Esophagus muscularis mucosa (tissue), 4 donors: ENCODE data around the gene STMN3. TPM values are rescaled to one million over a fixed set of nuclear protein-coding genes. Genes with fewer than 3 reads are reported as not detected.

Source experiments
- DNase-seq: peaks from one replicate; pipeline ENCODE4 v3.0.0-alpha.2; 2017; ENCODE audit errors: extremely low spot score
- H3K27ac ChIP-seq, 4 donors: fragments of 200-600 bp; sonication (generic); replicated peaks in 1 of 4; 1 replicate in 3 of 4; 2 replicates in 1 of 4; pipeline ENCODE4 v1.5.1; 2016 to 2019; ENCODE audit warnings: mild to moderate bottlenecking in 1 of 4
- H3K27me3 ChIP-seq, 4 donors: fragments of 200-600 bp; sonication (generic); one replicate each; pipeline versions ENCODE4 v1.5.1 to v1.6.0; 2016 to 2019
- H3K36me3 ChIP-seq, 4 donors: fragments of 200-600 bp; sonication (generic); one replicate each; pipeline ENCODE4 v1.5.1; 2016 to 2019
- H3K4me1 ChIP-seq, 4 donors: fragments of 200-600 bp; sonication (generic); one replicate each; pipeline ENCODE4 v1.5.1; 2016 to 2019
- H3K4me3 ChIP-seq, 4 donors: fragments of 200-600 bp; sonication (generic); 1 replicate in 2 of 4; 2 replicates in 2 of 4; pipeline ENCODE4 v1.5.1; 2016 to 2019; ENCODE audit warnings: mild to moderate bottlenecking in 4 of 4, moderate library complexity in 1 of 4
- H3K9me3 ChIP-seq, 4 donors: fragments of 200-600 bp; sonication (generic); 1 replicate in 3 of 4; 2 replicates in 1 of 4; pipeline ENCODE4 v1.5.1; 2016 to 2019
- EP300 ChIP-seq: sonication (generic); formaldehyde crosslinking; IDR thresholded peaks from one replicate; pipeline ENCODE4 v1.6.1; 2017; ENCODE audit warnings: antibody characterized with exemption
- POLR2A ChIP-seq: fragments of 450-650 bp; IDR thresholded peaks from one replicate; pipeline ENCODE4 v1.6.1; 2017; ENCODE audit warnings: antibody characterized with exemption, moderate library complexity, mild to moderate bottlenecking, low read depth
- POLR2AphosphoS5 ChIP-seq, 2 donors: sonication (generic); formaldehyde crosslinking; IDR thresholded peaks; one replicate each; pipeline ENCODE4 v1.6.1; 2017; ENCODE audit warnings: antibody characterized with exemption in 2 of 2
- WGBS: methylation state at CpG from one replicate; pipeline ENCODE4 v1.1.5; 2018; 5-methylcytosine and 5-hydroxymethylcytosine counted together
- intact Hi-C: fragments of 100-400 bp; cut with DNase I; formaldehyde crosslinking; loops from one replicate; pipeline ENCODE4 v1.15.1; 2023
- total RNA-seq, 4 donors: library from RNA; depleted of rRNA; stranded (reverse); fragments of >200 nt; gene quantifications; one replicate each; pipeline versions ENCODE4 v1.1.0 to v1.2.1, GENCODE V29; 2016
- TF ChIP-seq, protein P1 (sequence below), 3 experiments: fragments of 200-600 bp in 2 of 3; fragments of 450-650 bp in 1 of 3; sonication (generic) in 2 of 3; IDR thresholded peaks; one replicate each; pipeline ENCODE4 v1.5.1; 2017 to 2019; ENCODE audit warnings: antibody characterized with exemption in 3 of 3, mild to moderate bottlenecking in 2 of 3, moderate library complexity in 1 of 3

The STMN3 gene
- total RNA-seq, 4 donors from 2014 or later: 13.3 to 47.4 (median 28.9) TPM

DNA sequence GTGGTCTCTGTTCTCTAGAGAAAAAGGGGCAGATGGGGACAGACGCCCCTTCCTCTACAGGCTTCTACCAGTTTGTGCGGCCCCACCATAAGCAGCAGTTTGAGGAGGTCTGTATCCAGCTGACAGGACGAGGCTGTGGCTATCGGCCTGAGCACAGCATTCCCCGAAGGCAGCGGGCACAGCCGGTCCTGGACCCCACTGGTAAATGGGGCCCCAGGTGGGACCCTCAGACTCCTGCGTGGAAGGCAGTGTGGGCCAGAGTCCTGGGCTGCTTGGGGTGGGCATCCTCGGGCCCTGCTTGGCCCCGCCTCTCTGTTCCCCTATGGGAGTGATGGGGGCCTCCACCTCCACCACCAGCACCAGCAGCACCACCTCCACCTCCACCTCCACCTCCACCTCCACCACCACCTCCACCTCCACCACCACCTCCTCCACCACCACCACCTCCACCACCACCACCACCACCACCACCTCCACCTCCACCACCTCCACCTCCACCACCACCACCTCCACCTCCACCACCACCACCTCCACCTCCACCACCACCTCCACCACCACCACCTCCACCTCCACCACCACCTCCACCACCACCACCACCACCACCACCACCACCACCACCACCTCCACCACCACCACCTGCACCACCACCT, 40.0 kb upstream of the STMN3 start:
- intact Hi-C loops: no loop called here
- no peak overlapping the region for H3K27ac ChIP-seq
- DNase-seq: no peak
- peaks cover 7 to 57% (median 32%) of the 10 kb centered on the region in 4 donors for H3K36me3 ChIP-seq
- no peak for TF ChIP-seq POLR2AphosphoS5 (IDR thresholded peaks at IDR 0.05)
- no peak for TF ChIP-seq POLR2A
- no peak for TF ChIP-seq EP300
- TF ChIP-seq, protein P1, sequence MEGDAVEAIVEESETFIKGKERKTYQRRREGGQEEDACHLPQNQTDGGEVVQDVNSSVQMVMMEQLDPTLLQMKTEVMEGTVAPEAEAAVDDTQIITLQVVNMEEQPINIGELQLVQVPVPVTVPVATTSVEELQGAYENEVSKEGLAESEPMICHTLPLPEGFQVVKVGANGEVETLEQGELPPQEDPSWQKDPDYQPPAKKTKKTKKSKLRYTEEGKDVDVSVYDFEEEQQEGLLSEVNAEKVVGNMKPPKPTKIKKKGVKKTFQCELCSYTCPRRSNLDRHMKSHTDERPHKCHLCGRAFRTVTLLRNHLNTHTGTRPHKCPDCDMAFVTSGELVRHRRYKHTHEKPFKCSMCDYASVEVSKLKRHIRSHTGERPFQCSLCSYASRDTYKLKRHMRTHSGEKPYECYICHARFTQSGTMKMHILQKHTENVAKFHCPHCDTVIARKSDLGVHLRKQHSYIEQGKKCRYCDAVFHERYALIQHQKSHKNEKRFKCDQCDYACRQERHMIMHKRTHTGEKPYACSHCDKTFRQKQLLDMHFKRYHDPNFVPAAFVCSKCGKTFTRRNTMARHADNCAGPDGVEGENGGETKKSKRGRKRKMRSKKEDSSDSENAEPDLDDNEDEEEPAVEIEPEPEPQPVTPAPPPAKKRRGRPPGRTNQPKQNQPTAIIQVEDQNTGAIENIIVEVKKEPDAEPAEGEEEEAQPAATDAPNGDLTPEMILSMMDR (IDR thresholded peaks at IDR 0.05): no peak
- peaks cover 43 to 66% (median 60%) of the 10 kb centered on the region in 4 donors for H3K4me1 ChIP-seq
- H3K9me3 ChIP-seq: no peaks in the 10 kb centered on the region
- H3K4me3 ChIP-seq: no peak overlapping the region
- no peaks in the 10 kb centered on the region for H3K27me3 ChIP-seq
- WGBS: 93% methylated on average over 5 of the region's 10 CpGs

DNA sequence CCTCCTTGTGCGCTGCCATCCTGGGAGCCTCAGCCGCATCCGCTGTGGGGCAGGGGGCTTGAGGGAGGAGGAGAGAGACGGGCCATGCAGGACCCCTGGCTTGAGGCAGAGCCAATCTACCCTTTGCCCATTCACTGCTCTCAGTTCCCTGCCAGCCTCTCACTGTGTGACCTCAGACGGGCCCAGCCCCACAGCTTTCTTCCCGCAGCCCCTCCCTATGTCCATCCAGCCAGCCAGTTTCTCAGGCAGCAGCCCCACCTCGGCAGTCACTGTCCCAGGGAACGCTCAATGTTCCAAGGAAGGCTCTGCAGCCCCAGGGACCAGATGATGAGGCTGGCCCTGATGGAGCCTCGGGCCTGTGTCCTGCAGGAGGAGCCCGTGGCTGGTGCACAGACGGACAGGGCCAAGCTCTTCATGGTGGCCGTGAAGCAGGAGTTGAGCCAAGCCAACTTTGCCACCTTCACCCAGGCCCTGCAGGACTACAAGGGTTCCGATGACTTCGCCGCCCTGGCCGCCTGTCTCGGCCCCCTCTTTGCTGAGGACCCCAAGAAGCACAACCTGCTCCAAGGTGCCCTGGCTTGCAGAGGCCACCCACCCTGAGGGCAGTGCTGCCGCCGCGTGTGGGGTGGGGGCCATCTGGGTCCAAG, 39.3 kb upstream of the STMN3 start:
- no peaks in the 10 kb centered on the region for H3K9me3 ChIP-seq
- H3K4me3 ChIP-seq: no peak overlapping the region
- H3K27ac ChIP-seq: peak overlapping the region in 3 of 4 donors; percentile 32 to 55 (median 42)
- DNase-seq: no peak
- no peaks in the 10 kb centered on the region for H3K27me3 ChIP-seq
- TF ChIP-seq, protein P1 (IDR thresholded peaks at IDR 0.05): no peak
- no peak for TF ChIP-seq EP300
- TF ChIP-seq POLR2AphosphoS5 (IDR thresholded peaks at IDR 0.05): peak in 1 of 2 donors; percentile 3
- TF ChIP-seq POLR2A: no peak
- intact Hi-C loops: no loop called here
- WGBS: 64% methylated on average over 17 of the region's 20 CpGs
- peaks cover 7 to 51% (median 32%) of the 10 kb centered on the region in 4 donors for H3K36me3 ChIP-seq
- peaks cover 43 to 66% (median 60%) of the 10 kb centered on the region in 4 donors for H3K4me1 ChIP-seq

DNA sequence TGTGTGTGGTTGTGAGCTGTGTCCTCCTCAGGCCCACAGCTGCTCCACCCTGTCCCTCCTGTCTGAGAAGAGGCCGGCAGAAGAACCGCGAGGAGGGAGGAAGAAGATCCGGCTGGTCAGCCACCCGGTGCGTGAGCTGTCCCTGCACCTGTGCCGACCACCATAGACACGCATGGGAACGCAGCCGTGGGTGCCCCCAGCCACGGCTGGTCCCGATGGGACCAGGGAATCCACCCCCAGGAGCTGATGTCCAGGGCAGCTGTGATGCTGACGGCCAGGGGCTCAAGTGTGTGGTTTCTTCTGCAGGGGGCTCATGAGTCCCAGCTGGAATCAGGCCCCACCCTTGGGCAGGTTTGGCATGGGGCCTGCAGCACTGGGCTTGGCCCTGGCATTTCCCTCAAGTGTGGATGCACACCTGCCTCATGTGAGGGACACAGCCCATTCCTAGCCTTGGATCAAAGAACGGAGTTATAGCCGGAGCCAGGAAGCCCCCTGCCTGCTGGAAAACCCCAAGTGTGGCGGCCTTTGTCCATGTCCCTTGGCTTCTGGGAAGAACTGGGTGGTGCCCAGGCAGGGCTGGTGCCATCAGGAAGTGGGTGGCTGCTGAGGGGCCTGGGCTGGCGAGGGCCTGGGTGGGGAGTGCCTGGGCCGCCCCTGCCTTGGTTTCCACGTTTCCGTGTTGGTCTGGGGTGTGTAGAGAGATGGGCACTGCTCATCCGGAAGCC, 38.6 kb upstream of the STMN3 start:
- H3K27ac ChIP-seq: peak overlapping the region in 3 of 4 donors; percentile 32 to 55 (median 42)
- 83% methylated on average over 16 of the region's 21 CpGs for WGBS
- no peak for TF ChIP-seq POLR2A
- TF ChIP-seq POLR2AphosphoS5 (IDR thresholded peaks at IDR 0.05): no peak
- TF ChIP-seq, protein P1 (IDR thresholded peaks at IDR 0.05): no peak
- TF ChIP-seq EP300: no peak
- intact Hi-C loops: no loop called here
- no peaks in the 10 kb centered on the region for H3K27me3 ChIP-seq
- peaks cover 7 to 45% (median 32%) of the 10 kb centered on the region in 4 donors for H3K36me3 ChIP-seq
- no peaks in the 10 kb centered on the region for H3K9me3 ChIP-seq
- no peak overlapping the region for H3K4me3 ChIP-seq
- DNase-seq: no peak
- H3K4me1 ChIP-seq: peaks cover 43 to 66% (median 60%) of the 10 kb centered on the region in 4 donors

DNA sequence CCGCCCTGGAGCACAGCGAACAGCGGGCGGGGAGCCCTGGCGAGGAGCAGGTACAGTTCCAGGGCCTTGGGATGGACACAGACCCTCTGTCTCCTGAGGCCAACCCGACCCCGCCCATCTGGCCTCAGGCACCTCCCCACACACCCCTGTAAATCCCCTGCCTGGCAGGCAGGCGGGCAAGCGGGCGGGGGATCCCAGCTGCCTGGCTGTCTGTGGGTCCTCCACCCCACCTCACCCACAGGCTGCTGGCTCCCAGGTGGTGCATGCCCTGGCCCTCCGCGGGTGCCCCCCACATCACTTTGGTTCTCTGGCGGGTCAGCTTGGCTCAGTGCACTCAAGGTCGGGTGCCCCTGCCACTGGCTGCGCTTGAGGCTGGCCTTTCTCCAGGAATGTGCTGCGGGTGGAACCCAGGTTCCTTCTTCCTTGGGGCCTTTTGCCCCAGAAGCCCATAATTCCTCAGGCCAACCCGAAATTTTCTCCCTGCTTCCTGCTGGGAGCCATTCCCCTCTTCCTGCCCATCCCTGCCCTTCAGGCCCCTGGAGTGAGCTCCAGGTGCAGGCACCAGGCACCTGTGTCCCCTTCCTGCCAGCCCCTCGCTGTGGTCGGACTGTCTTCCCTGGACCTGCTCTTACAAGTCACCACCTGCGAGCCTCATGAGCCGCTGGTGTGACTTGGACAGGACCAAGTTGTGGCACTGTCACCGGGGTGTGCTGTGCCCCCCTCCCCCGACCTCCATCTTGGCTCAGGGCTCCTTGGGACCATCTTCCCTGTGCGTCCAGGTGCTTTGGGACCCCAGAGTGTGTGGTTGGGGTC, 37.9 kb upstream of the STMN3 start:
- Histone ChIP-seq H3K27ac (peak overlapping the region in 3 of 4 donors; percentile 32 to 55 (median 42)), H3K36me3 (peaks cover 7 to 38% (median 32%) of the 10 kb centered on the region in 4 donors), H3K4me1 (peaks cover 43 to 66% (median 60%) of the 10 kb centered on the region in 4 donors), H3K27me3 (no peaks in the 10 kb centered on the region), H3K4me3 (no peak overlapping the region), H3K9me3 (no peaks in the 10 kb centered on the region)
- no peak for DNase-seq
- 87% methylated on average over 12 of the region's 24 CpGs for WGBS
- intact Hi-C loops: no loop called here
- TF ChIP-seq POLR2AphosphoS5 (IDR thresholded peaks at IDR 0.05): peak in 1 of 2 donors; percentile 10
- TF ChIP-seq, protein P1 (IDR thresholded peaks at IDR 0.05): no peak
